Thyroid gland (tissue), 4 donors: ENCODE data around the gene SMTN.

Source experiments
- POLR2A ChIP-seq, 2 donors: fragments of 450-650 bp; IDR thresholded peaks; one replicate each; pipeline ENCODE4 v1.6.1; 2017; ENCODE audit warnings: antibody characterized with exemption in 2 of 2, mild to moderate bottlenecking in 2 of 2, moderate library complexity in 1 of 2
- TF ChIP-seq, protein P1 (sequence below), 6 experiments: fragments of 200-600 bp in 3 of 6; fragments of 450-650 bp in 3 of 6; sonication (generic) in 3 of 6; IDR thresholded peaks; one replicate each; pipeline ENCODE4 v1.5.1; 2016 to 2019; ENCODE audit warnings: antibody characterized with exemption in 6 of 6, mild to moderate bottlenecking in 2 of 6, inconsistent platforms in 1 of 6, moderate library complexity in 1 of 6

DNA sequence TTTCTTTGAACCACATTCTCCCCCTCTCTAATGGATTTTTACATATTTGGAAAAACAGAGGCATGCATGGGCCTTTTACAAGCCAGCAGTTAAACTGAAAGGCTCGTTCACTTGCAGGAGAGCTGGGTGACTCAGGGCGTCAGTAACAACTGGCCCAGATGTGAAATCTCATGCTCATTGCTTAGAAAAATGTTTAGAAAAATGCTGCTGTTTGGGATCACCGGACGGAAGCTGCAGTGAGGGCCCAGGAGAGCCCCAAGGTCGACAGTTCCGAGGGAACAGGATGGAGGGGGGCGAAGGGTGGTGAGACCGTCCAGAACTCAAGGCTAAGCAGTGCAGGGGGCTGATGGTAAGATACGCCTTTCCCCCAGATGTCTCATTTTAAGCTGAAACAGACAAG is 41.7 kb upstream of the SMTN start:
- TF ChIP-seq, protein P1, sequence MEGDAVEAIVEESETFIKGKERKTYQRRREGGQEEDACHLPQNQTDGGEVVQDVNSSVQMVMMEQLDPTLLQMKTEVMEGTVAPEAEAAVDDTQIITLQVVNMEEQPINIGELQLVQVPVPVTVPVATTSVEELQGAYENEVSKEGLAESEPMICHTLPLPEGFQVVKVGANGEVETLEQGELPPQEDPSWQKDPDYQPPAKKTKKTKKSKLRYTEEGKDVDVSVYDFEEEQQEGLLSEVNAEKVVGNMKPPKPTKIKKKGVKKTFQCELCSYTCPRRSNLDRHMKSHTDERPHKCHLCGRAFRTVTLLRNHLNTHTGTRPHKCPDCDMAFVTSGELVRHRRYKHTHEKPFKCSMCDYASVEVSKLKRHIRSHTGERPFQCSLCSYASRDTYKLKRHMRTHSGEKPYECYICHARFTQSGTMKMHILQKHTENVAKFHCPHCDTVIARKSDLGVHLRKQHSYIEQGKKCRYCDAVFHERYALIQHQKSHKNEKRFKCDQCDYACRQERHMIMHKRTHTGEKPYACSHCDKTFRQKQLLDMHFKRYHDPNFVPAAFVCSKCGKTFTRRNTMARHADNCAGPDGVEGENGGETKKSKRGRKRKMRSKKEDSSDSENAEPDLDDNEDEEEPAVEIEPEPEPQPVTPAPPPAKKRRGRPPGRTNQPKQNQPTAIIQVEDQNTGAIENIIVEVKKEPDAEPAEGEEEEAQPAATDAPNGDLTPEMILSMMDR (IDR thresholded peaks at IDR 0.05) = no peak
- TF ChIP-seq POLR2A (IDR thresholded peaks at IDR 0.05) = no peak
